Smooth muscle cell (in vitro differentiated cells): ENCODE measurements around the gene SCAMP2. TPM values are rescaled to one million over a fixed set of nuclear protein-coding genes. Genes with fewer than 3 reads are reported as not detected.
"Not testable (repeated sequence)": the region's sequence is repeated elsewhere in the genome, so short reads cannot be mapped to it uniquely, and the experiment has no call there.

ENCODE experiments used
- DNase-seq: peaks from one replicate; lab custom pipeline; 2025; ENCODE audit not compliant: unreplicated experiment; lab: John Stamatoyannopoulos, UW
- H2AFZ ChIP-seq: fragments of 200-600 bp; sonication (generic); 2 replicates; pipeline ENCODE4 v1.6.0; 2016; ENCODE audit warnings: antibody characterized with exemption, low read depth, mild to moderate bottlenecking
- H3F3A ChIP-seq: fragments of 200-600 bp; sonication (generic); 2 replicates; pipeline ENCODE4 v1.6.0; 2017; ENCODE audit warnings: antibody characterized with exemption, low read depth
- H3K27ac ChIP-seq: fragments of 200-600 bp; sonication (generic); 2 replicates; pipeline ENCODE4 v1.5.1; 2016; ENCODE audit warnings: low read depth, mild to moderate bottlenecking
- H3K27me3 ChIP-seq: fragments of 200-600 bp; sonication (generic); 2 replicates; pipeline ENCODE4 v1.6.1; 2016; ENCODE audit warnings: low read depth, mild to moderate bottlenecking
- H3K36me3 ChIP-seq: fragments of 200-600 bp; sonication (generic); 2 replicates; pipeline ENCODE4 v1.5.1; 2016; ENCODE audit warnings: low read depth
- H3K4me1 ChIP-seq: fragments of 200-600 bp; sonication (generic); 2 replicates; pipeline ENCODE4 v1.5.1; 2016; ENCODE audit warnings: low read depth
- H3K4me2 ChIP-seq: fragments of 200-600 bp; sonication (generic); 2 replicates; pipeline ENCODE4 v1.6.0; 2016; ENCODE audit warnings: mild to moderate bottlenecking
- H3K4me3 ChIP-seq: fragments of 200-600 bp; sonication (generic); 2 replicates; pipeline ENCODE4 v1.5.1; 2016; ENCODE audit warnings: mild to moderate bottlenecking
- H3K79me2 ChIP-seq: fragments of 200-600 bp; sonication (generic); 2 replicates; pipeline ENCODE4 v1.6.0; 2016; ENCODE audit warnings: low read depth, mild to moderate bottlenecking
- H3K9ac ChIP-seq: fragments of 200-600 bp; sonication (generic); 2 replicates; pipeline ENCODE4 v1.6.0; 2016; ENCODE audit warnings: low read depth
- H3K9me3 ChIP-seq: fragments of 200-600 bp; sonication (generic); replicated peaks from 2 replicates; pipeline ENCODE4 v1.5.1; 2016; ENCODE audit warnings: low read depth
- H4K20me1 ChIP-seq: fragments of 200-600 bp; sonication (generic); 2 replicates; pipeline ENCODE4 v1.6.0; 2016; ENCODE audit warnings: low read depth
- CTCF ChIP-seq: fragments of 200-600 bp; sonication (generic); IDR thresholded peaks from 2 replicates; pipeline ENCODE4 v1.5.1; 2017; ENCODE audit warnings: borderline replicate concordance, mild to moderate bottlenecking, antibody characterized with exemption; ENCODE audit not compliant: insufficient read depth, poor library complexity, severe bottlenecking
- WGBS: methylation state at CpG from one replicate; pipeline ENCODE4 v1.1.7; 2016; ENCODE audit warnings: low lambda C conversion rate; 5-methylcytosine and 5-hydroxymethylcytosine counted together
- polyA plus RNA-seq: library from polyadenylated mRNA; unstranded; fragments of >200 nt; fragmentation: Nextera tagmentation; extraction: Ambion mirVana; gene quantifications from 2 replicates; pipeline ENCODE4 v1.2.1, GENCODE V29; 2016
- total RNA-seq: library from RNA; depleted of rRNA; stranded (reverse); fragments of >200 nt; gene quantifications from 2 replicates; pipeline ENCODE4 v1.2.3, GENCODE V29; 2014

Gene SCAMP2
- total and polyA plus RNA-seq, 2 experiments from 2014 or later, result 55.5 to 80.3 TPM

DNA sequence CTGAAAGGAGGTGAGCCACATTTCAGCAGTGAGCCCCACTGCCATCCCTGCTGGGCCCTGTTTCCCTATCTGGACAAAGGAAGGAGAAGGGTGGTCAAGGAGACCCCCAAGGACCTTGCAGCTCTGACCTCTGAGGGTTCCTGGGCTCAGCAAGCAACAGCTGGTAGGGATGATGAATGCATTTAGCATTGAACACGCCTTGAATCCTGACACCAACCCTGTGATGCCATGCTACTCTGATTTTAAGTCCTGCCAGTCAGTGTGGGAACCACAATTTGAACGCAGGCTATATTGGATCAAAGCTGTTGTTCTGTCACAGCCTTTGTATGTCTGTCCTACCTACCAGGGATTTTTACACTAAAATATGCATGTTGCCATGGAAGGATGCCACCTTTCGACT lies 23.2 kb upstream of the SCAMP2 start:
- Histone ChIP-seq H3K4me3 (no peak overlapping the region), H3K9me3 (no peaks in the 10 kb centered on the region), H4K20me1 (peaks cover 3% of the 10 kb centered on the region), H3F3A (peaks cover 10% of the 10 kb centered on the region), H3K4me1 (no peaks in the 10 kb centered on the region), H3K9ac (no peak overlapping the region), H2AFZ (no peak overlapping the region), H3K79me2 (no peaks in the 10 kb centered on the region), H3K27ac (no peak overlapping the region), H3K4me2 (no peak overlapping the region), H3K36me3 (no peaks in the 10 kb centered on the region), H3K27me3 (no peaks in the 10 kb centered on the region)
- 98% methylated on average over 3 of the region's 3 CpGs for WGBS
- TF ChIP-seq CTCF, result no peak
- DNase-seq, result no peak

GRCh38 chr15:74895830-74896229 lies 22.7 kb upstream of the SCAMP2 start:
- no peak for TF ChIP-seq CTCF
- no peaks in the 10 kb centered on the region for H3K9me3 ChIP-seq

GRCh38 chr15:74894383-74894782 lies 21.2 kb upstream of the SCAMP2 start:
- not testable (repeated sequence) for H2AFZ ChIP-seq, H3K79me2 ChIP-seq, H3F3A ChIP-seq, H3K36me3 ChIP-seq, H3K4me3 ChIP-seq, H3K27ac ChIP-seq, DNase-seq, H3K4me1 ChIP-seq, H4K20me1 ChIP-seq, H3K4me2 ChIP-seq, H3K27me3 ChIP-seq, H3K9me3 ChIP-seq, H3K9ac ChIP-seq
- 97% methylated on average over 7 of the region's 7 CpGs for WGBS

More at GRCh38 chr15:74895830-74896229, 22.7 kb upstream of the SCAMP2 start:
- DNase-seq, result no peak
- Histone ChIP-seq H3K27ac (no peak overlapping the region), H3K4me2 (no peak overlapping the region), H3K36me3 (no peaks in the 10 kb centered on the region), H3F3A (peaks cover 10% of the 10 kb centered on the region), H3K27me3 (no peaks in the 10 kb centered on the region), H3K4me1 (peaks cover under 1% of the 10 kb centered on the region), H2AFZ (no peak overlapping the region), H3K79me2 (no peaks in the 10 kb centered on the region), H3K4me3 (no peak overlapping the region), H3K9ac (no peak overlapping the region), H4K20me1 (peaks cover 3% of the 10 kb centered on the region)
- WGBS, result 99% methylated on average over 6 of the region's 6 CpGs

- no peak overlapping the region for H3K4me3 ChIP-seq
- no peak overlapping the region for H3K4me2 ChIP-seq
- H3K27ac ChIP-seq, result no peak overlapping the region
- no peak overlapping the region for H2AFZ ChIP-seq
- 93% methylated on average over 3 of the region's 3 CpGs for WGBS
- H3K9ac ChIP-seq, result no peak overlapping the region
- no peaks in the 10 kb centered on the region for H3K36me3 ChIP-seq
- H3K4me1 ChIP-seq, result peaks cover 10% of the 10 kb centered on the region
- H3F3A ChIP-seq, result peaks cover 4% of the 10 kb centered on the region
- DNase-seq, result no peak
- H3K9me3 ChIP-seq, result no peaks in the 10 kb centered on the region
- H3K27me3 ChIP-seq, result no peaks in the 10 kb centered on the region
- no peaks in the 10 kb centered on the region for H4K20me1 ChIP-seq
- peaks cover 5% of the 10 kb centered on the region for H3K79me2 ChIP-seq
- no peak for TF ChIP-seq CTCF
Measured at GRCh38 chr15:74893627-74894026, 20.5 kb upstream of the SCAMP2 start.
